IPS-NIHi7 (cell line): Measurements from ENCODE around the gene ARID1B.

ENCODE experiments used
- DNase-seq: peaks from one replicate; pipeline ENCODE4 v3.0.0; 2012; ENCODE audit warnings: mixed read lengths; ENCODE audit errors: extremely low spot score

The ARID1B gene

DNA sequence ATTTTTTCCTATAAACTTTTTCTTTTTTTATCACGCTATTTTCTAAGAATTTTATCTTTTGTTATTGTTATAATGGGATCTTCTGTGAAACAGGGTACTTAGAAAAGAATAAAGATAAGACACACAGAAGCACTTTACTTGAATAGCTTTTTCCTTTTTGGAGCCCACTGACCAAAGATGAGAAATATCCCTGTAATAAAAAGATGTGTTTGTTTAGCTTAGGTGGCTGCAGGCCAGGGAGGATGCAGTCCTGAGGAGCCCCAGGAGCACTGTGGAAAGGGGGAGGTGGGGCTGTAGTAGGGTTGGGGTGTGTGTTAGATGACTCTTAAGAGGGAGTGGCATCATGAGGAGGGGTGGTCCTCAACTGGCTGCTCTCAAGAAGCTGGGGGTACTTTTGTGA, 128.6 kb downstream of the ARID1B start:
- DNase-seq: no peak

DNA sequence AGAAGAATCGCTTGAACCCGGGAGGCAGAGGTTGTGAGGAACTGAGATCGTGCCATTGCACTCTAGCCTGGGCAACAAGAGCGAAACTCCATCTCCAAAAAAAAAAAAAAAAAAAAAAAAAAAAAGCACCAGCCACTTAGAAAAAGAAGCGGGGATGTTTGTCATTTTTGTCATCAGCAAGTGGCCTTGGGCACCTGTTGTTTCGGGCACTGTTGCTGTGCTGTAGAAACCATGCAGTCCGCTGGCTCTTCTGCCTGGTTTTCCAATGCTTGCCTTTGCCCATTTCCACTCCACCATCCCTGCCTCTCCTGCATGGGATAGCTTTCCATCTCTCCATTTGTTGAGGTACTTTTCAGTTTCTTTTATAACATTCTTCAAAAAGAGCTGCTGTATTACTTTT, 129.3 kb downstream of the ARID1B start:
- DNase-seq: no peak

DNA sequence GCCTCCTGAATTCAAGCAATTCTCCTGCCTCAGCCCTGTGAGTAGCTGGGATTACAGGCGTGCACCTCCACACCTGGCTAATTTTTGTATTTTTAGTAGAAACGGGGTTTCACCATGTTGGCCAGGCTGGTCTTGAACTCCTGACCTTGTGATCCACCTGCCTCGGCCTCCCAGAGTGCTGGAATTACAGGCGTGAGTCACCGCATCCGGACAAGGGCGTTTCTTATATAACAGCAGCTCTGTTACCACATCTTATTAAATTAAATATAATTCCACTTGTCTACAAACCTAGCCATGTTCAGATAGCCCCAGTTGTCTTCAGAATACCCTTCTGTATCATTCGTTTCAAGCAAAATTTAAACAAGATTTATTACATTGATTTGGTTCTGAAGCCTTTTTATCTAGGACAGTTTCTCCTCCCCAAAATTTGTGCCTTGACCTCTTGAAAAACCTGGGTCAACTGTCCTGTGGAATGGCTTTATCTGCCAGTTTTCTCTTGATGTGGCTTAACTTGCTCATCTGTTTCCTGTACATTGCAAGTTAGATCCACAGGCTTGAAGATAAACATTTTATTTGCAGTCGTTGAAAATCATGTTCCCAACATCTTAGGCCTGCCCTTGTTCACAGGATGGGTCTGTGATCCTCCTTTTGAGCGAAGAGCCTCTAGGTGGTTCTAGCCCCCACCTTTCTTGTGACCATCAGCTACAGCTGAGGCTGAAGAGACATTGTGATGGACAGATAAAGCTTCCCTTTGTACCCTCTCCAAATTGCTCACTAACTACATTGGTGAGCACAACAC, 132.2 kb downstream of the ARID1B start:
- DNase-seq: no peak

DNA sequence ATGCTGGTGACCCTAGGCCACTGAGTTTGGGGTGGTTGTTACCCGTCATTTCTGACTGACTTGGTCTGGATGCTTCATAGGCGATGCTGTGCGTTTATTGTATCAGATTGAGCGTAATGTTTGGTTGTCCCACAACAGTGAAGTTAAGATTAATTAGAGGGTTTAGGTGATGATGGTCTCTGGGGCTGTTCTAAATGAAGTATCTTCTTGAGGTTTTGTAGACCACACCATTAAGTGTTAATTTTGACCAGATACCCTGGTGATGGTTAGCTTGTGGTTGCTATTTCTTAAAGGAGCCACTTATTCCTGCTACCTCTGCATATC, 132.8 kb downstream of the ARID1B start:
- no peak for DNase-seq

DNA sequence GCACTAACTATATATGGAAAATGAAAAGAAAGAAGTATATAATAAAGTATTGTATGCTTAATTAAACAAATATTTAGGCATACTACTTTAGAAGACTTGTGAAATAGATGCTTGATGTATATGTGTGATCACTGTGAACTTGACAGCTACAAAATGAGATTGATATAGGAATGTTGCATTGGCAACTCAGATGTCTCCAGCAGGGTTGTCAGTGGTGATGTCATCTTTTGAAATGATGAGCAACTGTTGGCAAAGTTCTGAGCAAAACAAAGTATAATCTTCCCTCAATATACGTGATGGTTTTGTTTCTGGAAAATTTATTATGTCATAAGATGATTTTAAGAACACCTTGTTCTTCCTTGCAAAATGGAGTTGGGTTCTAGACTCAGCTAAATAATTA, 133.8 kb downstream of the ARID1B start:
- no peak for DNase-seq

DNA sequence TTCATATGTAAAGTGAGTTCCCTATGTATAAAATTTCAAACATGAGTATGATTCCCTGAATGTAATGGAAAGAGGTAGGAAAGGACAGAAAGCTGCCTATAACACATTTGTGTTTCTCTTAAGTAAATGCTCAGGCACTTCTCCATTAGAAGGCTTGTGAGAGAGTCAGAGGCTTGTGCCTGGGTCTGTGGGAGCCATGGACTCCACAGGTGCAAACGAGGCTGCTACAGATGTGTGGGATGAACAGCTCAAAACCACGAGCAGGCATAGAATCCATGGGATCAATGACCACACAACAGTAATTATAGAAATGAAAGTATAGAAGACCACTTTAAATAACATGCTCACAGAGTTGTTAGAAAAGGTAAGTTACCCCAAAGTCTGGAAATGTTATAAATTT, 134.4 kb downstream of the ARID1B start:
- no peak for DNase-seq

DNA sequence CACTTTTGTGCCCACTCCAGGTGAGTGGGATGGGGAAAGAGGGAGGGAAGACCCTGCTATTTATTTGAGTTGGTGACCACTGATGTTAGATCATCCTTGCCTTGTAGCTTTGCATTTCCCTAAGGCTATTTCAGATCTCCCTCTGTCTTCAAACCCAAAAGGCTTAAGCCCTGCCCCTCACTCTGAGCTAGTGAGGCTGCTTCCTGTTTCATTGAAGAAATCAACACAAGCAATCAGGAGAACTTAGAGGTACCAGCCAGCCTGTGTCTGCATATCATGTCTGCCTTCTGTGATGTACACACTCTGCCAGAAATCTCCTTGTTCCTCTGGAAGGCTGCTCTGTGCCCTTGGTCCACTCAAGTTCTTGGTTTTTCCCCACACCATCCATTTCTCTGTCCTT, 135.3 kb downstream of the ARID1B start:
- DNase-seq: peak; percentile 27

DNA sequence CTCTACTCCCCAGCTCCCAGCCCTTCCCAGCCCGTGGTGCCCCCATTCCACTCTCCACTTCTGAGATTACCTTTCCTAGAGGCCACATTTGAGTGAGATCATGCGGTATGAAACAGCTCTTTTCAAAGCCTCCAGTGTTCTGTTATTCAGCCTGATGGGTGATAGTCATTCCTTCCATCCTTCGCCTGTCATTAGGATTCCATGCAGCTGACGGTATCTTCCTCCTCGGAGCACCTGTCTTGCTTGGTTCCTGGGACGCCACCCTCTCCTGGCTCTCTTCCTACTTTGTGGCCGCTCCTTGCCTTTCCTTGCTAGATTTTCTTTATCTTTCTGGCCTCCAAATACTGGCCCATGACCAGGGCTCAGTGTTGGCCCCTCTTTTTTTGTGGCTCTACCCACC, 137.0 kb downstream of the ARID1B start:
- DNase-seq: no peak

DNA sequence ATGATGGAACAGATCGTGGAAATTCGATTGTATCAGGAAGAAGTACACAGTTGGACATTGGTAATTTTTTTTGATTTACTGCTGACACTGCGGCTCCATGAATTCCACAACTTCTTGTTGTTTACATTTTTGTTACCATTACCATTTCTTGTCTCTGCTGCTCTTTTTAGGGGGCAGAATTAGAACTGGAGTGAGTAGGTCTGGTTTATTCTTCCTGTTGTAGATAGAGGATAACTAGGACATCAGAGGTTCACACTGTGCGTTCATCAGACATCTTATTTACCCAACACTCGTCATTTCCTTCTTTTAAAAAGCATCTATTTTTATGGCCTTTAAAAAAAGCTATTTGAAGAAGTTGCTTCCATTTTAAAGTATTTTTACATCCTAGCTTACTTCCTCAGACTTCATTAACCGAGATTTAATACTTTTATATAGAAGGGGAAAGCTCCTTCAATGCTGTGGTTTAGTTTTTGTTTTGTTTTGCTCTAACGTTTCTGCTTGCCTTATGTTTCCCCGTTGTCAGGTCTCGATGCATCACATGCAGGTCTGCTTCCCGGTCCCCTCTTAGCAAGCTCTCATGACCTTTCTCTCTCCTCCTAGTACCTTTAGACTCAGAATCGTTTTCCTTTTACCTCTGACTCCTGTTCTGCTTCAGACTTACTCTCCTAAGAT, 139.1 kb downstream of the ARID1B start:
- no peak for DNase-seq

DNA sequence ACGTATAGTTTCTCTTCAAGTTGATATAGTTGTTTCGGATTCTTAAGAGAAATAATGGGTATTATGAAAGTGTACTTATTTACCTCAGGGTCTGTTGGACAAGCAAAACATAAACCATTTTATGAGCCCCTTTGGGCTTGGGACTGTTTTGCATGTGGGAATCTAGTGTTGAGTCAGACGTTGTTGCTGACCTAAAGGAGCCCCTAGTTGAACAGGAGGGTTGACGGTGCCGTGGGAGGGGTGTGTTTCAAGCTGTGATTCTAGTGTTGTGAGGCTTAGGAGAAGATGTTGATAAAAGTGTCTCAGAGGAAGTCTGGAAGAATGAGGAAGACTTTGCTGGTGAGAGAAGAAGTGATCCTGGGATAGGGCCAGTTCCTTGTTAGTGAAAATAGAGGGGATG, 140.0 kb downstream of the ARID1B start:
- DNase-seq: no peak

DNA sequence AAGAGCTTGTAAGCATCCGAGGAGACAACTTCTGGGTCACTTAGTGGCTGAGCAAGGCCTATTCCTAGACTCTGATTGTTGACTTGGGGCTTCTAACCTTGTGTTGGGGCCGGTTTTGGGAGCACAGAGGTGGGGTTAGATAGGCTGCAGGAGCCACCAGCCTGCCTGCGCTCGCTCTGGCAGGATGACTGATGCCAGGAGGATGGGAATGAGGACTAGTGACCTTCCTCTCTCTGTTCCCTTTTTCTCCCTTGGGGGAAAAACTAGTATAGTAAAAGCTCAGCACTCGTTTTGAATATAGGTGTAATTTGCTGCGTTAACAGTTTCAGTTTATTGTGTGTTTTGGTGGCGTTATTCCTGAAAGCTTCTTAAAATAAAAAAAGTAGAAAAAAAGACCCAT, 141.5 kb downstream of the ARID1B start:
- no peak for DNase-seq

DNA sequence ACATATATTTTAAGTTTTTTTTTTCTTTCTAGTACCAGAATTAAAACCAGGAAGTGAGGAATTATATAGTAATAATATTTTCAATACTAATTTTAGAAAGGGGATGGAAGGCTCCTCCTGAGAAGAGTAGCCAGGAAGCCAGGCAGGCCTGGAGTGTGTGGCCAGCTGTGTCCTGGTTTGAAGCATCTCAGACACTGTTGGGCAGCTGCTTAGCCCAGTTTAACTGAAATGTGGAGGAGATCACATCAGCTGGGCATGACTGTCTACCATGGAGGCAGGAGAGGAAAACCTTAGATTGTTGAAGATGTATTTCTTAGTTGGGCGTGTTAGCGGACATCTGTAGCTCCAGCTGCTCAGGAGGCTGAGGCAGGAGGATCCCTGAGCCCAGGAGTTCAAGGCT, 142.2 kb downstream of the ARID1B start:
- no peak for DNase-seq

DNA sequence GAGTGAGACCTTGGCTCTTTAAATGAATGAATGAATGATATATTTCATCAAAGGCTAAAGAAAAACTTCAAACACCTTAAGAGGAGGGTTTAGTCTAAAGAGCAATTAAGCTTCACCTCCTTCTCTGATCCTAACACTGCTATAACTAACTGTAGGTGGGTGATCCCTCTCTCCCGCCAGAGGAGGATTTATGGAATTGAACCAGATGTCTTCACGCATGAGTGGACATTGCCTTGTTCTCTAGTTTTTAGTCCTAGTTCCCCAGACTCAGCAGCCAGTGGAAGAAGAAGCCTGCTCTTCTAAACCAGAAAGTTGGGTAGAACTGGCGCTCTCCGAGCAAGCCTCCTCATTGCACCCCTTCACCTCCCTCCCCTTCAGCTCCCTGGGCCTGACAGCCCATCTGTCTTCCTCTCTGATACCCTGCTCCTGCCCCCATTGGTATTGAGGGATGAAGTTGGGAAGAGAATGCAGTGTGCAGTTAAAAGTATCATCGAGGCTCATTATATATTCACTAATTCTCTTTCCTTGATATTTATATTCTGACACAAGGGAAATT, 142.7 kb downstream of the ARID1B start:
- no peak for DNase-seq

DNA sequence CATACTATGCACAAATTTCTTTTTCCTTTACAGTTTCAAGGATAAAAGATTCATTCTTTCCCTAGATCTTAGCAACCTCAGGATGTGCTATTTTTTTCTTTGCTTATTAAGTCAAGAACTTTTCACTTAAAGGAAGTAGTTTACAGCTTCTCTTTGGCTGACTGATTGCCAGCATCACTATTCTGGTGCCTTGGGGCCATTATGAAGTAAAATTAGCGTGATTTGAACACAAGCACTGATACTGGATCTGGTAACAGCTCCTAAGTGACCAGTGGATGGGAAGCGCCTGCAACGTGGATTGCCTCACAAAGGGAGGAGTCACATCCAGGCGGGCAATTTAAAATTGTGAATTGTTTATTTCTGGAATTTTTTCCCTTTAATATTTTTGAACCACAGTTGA, 147.1 kb downstream of the ARID1B start:
- DNase-seq: no peak

DNA sequence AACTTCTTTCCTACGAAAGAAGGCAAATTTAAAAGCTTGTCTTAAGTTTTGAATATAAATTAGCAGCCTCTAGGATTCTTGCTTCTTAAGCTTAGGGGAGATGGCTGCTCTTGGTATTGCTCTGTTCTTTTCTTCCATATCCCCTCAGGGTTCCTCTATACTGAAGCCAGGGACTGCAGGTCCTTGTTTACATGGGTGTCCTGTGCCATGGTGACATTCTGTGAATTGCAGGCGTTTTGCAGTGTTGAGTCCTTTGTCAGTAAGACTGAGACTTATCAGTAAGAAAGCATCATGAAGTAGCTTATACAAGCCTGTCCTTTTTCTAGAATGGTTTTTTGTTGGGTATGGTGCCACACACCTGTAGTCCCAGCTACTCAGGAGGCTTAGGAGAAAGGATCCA, 147.8 kb downstream of the ARID1B start:
- no peak for DNase-seq

DNA sequence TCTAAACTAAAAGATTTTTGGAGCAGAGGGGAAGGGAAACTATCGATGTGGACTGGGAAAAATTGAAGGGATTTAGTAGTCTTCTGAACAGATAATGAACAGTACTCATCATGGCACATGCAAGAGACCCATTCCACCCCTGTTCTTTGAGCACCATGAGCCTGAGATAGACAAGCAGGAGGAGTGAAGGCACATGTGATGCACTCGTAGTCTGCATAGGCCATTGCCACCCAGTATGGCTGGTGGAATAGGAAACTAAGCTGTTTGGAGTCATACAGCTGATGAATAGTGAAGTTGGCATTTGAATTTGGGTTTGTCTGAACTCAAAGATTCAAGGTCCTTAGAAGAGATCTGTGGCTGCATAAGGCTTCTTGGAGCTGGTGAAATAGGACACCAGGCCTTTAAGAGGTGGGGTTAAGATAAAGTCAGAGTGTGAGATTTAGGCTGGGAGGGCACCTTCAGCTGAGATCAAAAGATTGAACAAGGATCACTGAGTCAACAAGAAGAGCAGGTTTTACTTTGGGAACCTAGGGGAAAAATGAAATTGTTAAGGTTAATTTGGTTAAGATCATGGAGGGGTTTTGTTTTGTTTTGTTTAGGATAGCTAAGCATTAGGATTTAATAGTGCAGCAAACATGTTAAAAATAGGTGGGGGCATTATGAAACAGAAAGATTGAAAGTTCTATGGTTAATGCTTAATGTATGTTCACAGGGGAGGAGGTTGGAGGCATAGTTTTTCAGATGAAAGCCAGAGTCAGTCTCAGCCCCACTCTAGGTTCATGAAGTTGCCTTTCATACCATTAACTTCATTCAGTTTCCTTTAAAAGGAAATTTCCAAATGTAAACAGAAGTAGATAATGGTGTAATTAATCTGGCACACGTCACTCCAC, 148.8 kb downstream of the ARID1B start:
- peak; percentile 36 for DNase-seq

DNA sequence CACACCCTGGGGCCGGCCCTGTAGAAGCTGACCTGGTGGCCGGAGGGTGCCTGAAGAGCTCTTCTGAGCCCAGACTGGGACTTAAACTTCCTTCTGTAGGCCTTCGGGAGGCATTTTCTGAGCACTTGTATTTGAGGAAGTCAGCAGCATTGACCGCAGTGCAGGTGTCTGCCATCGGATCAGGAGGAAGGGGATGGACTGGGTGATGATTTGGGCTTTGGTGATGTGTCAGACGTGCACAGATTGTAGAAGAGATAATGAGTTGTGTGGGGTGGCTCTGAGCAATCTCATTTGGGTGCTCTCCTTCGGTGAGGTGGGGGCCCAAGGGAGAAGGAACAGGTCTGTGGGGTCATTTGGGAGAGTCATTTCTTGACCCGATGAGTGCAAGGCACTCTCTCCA, 150.9 kb downstream of the ARID1B start:
- DNase-seq: no peak

DNA sequence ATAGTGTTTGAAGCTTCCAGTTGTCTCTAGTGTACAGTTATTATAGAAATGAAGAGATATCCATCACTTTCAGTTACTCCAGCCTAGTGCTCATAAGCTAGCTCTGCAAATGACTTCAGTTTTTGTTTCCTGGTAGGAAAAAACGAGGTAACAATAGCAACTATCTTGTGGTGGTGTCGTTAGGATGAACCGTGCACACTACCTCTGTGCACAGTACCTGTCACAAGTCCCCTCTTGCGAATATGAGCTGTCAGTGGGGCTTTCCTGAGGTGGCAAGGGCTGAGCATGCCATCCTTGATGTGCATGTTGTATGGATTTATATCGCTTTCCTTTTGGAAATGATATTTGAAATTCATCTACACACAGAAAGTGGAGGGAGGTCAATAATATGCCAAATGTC, 151.8 kb downstream of the ARID1B start:
- DNase-seq: no peak

DNA sequence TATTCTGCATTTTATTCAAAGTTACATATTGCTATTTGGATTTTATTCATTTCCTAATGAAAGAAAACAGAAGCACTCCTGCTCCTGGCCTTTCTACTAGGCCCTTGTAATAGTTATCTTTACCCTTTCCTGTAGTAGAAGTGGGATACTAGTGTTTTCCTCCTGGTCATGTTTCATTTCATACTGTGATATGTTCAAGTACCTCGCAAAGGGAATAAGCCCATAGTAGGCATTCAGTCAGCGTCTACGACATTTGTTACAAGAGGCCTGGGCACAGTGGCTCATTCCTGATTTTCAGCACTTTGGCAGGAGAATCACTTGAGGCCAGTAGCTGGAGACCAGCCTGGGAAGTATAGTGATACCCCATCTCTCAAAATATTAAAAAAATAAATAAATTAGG, 154.1 kb downstream of the ARID1B start:
- DNase-seq: no peak

DNA sequence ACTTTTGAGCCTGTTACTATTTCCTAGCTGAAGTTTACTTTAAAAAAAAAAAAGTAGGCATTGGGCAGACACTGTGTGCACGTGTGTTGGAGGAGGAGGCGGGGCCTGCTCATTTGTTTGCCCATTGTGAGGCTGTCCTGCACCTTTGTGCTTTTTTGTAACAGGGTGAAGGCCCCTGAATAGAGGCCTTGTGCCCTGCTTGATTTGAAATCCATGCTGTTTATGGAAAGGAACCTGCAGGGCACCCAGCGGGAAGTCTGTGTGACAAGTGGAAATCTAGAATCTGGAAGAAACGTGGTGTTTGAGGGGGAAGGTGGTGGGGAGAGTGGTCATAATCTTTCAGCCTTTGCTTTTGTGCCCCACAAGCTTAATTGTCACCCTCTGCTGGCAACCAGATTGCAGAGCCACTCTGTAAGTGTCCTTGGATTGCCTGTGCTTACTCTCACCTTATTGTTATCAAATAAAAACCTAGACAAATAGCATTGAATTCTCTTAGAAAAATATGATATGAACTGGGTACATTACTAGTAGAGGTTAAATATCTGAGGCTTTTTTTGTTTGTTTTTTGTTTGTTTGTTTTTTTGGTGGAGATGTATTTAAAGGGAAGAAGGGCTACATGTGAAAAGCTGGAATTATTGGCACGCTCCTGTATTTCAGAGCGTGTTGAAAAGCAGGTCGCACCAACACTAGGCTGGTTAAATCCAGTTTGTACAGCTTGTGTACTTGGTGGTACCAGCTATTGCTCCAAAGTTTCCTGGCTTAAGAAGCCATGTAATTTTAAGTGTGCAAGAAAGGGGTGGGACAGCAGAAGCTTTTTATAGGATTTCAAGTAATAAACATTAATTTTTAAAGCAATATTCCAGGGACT, 156.3 kb downstream of the ARID1B start:
- peak; percentile 33 for DNase-seq

DNA sequence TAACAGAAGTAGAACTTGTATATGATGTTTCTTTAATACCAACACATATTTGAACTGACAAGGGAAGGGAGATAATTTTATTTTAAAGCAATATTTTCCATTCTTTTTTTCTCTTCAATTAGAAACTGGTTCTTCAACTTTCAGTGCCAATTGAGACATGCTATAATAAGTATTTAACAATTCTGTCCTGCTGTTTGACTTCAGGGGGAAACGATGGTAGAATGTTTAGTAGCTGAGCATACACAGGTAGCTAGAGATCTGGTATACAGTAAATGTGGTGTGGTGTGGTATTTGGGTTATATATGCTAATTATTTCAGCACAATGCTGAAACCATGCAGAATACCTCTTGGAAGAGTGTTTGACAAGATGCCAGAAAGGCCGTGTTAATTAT, 156.9 kb downstream of the ARID1B start:
- no peak for DNase-seq
